ENCODE data around the gene CYP3A4.

DNA sequence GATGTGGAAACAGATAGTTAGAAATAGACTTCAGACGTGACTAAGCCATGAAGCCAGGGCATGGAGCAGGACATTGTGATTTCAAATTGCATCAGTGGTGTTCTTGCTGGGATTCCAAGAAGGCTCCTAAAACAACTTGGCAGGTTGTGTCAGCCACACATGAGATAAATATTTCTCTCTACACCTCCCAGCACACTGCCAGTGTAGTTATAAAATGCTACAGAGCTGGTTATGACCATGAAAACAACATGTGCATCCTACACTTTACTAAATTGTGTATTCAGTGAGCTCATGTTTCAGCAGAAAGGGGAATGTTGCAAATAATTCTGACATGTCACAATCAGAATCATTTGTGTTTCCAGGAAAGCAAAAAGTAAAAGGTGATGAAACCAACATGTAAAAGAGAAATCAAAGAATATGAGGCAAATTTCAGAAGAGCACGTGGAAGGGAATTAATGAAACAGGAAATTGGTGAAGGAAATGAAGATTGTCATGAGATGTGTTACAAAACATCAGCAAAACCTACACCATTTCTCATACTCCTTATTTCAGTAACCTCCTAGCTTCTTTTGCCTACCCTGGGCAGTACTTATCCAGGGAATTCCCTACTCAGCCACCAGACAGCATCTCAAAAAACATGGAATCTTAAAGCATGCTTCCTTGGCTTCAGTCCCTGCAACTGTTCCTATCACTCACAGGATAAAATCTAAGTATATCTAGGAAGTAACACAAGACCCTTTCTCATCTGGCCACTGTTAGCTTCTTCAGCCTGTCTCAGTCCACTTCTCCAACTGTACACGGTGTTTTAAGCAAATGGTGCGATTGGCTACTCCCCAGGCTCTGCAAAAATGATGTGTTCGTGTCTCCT lies 43.2 kb downstream of the CYP3A4 start:
- TF ChIP-seq, protein P1, sequence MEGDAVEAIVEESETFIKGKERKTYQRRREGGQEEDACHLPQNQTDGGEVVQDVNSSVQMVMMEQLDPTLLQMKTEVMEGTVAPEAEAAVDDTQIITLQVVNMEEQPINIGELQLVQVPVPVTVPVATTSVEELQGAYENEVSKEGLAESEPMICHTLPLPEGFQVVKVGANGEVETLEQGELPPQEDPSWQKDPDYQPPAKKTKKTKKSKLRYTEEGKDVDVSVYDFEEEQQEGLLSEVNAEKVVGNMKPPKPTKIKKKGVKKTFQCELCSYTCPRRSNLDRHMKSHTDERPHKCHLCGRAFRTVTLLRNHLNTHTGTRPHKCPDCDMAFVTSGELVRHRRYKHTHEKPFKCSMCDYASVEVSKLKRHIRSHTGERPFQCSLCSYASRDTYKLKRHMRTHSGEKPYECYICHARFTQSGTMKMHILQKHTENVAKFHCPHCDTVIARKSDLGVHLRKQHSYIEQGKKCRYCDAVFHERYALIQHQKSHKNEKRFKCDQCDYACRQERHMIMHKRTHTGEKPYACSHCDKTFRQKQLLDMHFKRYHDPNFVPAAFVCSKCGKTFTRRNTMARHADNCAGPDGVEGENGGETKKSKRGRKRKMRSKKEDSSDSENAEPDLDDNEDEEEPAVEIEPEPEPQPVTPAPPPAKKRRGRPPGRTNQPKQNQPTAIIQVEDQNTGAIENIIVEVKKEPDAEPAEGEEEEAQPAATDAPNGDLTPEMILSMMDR (IDR thresholded peaks at IDR 0.05; ENCODE audit: low read depth, low read length), result no peak
- TF ChIP-seq POLR2A (IDR thresholded peaks at IDR 0.05; ENCODE audit: extremely low read depth, insufficient read length) (no peak), MYC (IDR thresholded peaks at IDR 0.05; ENCODE audit: low read depth, low read length) (no peak)

Measured in NB4 (cell line).